Endodermal cell (in vitro differentiated cells): Measurements from ENCODE around the gene DNAAF1. TPM values are rescaled to one million over a fixed set of nuclear protein-coding genes. Genes with fewer than 3 reads are reported as not detected.

Experiments used
- DNase-seq: peaks from one replicate; pipeline ENCODE4 v3.0.0-alpha.2; 2017
- H3K27ac ChIP-seq: 2 replicates; pipeline ENCODE4 v1.5.1; 2013; ENCODE audit warnings: mild to moderate bottlenecking, low read depth, low read length, moderate library complexity
- H3K27me3 ChIP-seq: 2 replicates; pipeline ENCODE4 v1.6.1; 2013; ENCODE audit warnings: mild to moderate bottlenecking, low read length, moderate library complexity; ENCODE audit not compliant: insufficient read depth, control insufficient read depth, poor library complexity, severe bottlenecking
- H3K36me3 ChIP-seq: 2 replicates; pipeline ENCODE4 v1.7.0; 2013; ENCODE audit warnings: mild to moderate bottlenecking, low read length, moderate library complexity; ENCODE audit not compliant: control insufficient read depth, insufficient read depth
- H3K4me1 ChIP-seq: one replicate; pipeline ENCODE4 v1.7.0; 2013; ENCODE audit warnings: low read length; ENCODE audit not compliant: control insufficient read depth, insufficient read depth
- H3K4me3 ChIP-seq: 2 replicates; pipeline ENCODE4 v1.5.1; 2013; ENCODE audit warnings: mild to moderate bottlenecking, low read length, moderate library complexity
- H3K9ac ChIP-seq: 2 replicates; pipeline ENCODE4 v1.6.1; 2013; ENCODE audit warnings: mild to moderate bottlenecking, low read length, moderate library complexity; ENCODE audit not compliant: poor library complexity, severe bottlenecking; ENCODE audit errors: extremely low read depth
- H3K9me3 ChIP-seq: 2 replicates; pipeline ENCODE4 v1.6.1; 2013; ENCODE audit warnings: mild to moderate bottlenecking, low read length, moderate library complexity; ENCODE audit not compliant: control insufficient read depth
- H3K27ac Mint-ChIP-seq: 2 replicates; pipeline ENCODE4 v1.8.0; 2020; ENCODE audit warnings: mixed read lengths
- H3K27me3 Mint-ChIP-seq: 2 replicates; pipeline ENCODE4 v1.8.0; 2021; ENCODE audit warnings: mild to moderate bottlenecking, mixed read lengths; ENCODE audit not compliant: insufficient read depth
- H3K36me3 Mint-ChIP-seq: 2 replicates; pipeline ENCODE4 v1.8.0; 2020; ENCODE audit warnings: low read depth, mixed read lengths
- H3K4me1 Mint-ChIP-seq: 2 replicates; pipeline ENCODE4 v1.8.0; 2020; ENCODE audit warnings: mixed read lengths
- H3K4me3 Mint-ChIP-seq: 2 replicates; pipeline ENCODE4 v1.8.0; 2020; ENCODE audit warnings: mild to moderate bottlenecking, moderate library complexity, mixed read lengths
- H3K9me3 Mint-ChIP-seq: 2 replicates; pipeline ENCODE4 v1.8.0; 2020; ENCODE audit warnings: mild to moderate bottlenecking, mixed read lengths
- CTCF ChIP-seq: fragments of 200-600 bp; sonication (generic); conservative IDR thresholded peaks from 2 replicates; pipeline ENCODE4 v1.5.0; 2021; ENCODE audit warnings: antibody characterized with exemption, mild to moderate bottlenecking
- WGBS, 2 experiments: methylation state at CpG; one replicate each; pipeline versions ENCODE4 v1.1.5 to v1.1.7; 2013; ENCODE audit warnings: missing lambda C conversion rate in 2 of 2, mixed read lengths in 1 of 2; ENCODE audit not compliant: insufficient coverage in 1 of 2, insufficient read length in 1 of 2; 5-methylcytosine and 5-hydroxymethylcytosine counted together
- total RNA-seq, 2 donors: library from RNA; stranded (reverse); fragmentation: NEBNext Ultra II Directional in 1 of 2; extraction: Animal tissue kit (Norgen Biotek cat#: 25700) in 1 of 2; gene quantifications; 2 replicates in 1 of 2; 3 replicates in 1 of 2; pipeline ENCODE4 v1.2.1, GENCODE V29; 2021

Gene DNAAF1
- total RNA-seq, 2 donors from 2014 or later, result 0.59 to 0.66 TPM

GRCh38 chr16:84136331-84137125 is 8.6 kb upstream of the DNAAF1 start:
- Histone ChIP-seq H3K4me3 (no peak overlapping the region), H3K9me3 (no peaks in the 10 kb centered on the region), H3K9ac (no peak overlapping the region), H3K27ac (no peak overlapping the region), H3K27me3 (no peaks in the 10 kb centered on the region), H3K4me1 (peaks cover 12% of the 10 kb centered on the region), H3K36me3 (peaks cover 18% of the 10 kb centered on the region)
- peaks cover 36% of the 10 kb centered on the region for H3K4me1 Mint-ChIP-seq
- 94 to 97% methylated on average over 5 to 11 of the region's 11 CpGs for WGBS, 2 experiments
- H3K4me3 Mint-ChIP-seq, result no peak overlapping the region
- peaks cover 12% of the 10 kb centered on the region for H3K36me3 Mint-ChIP-seq
- peak overlapping the region; percentile 83 for H3K27ac Mint-ChIP-seq
- no peaks in the 10 kb centered on the region for H3K27me3 Mint-ChIP-seq
- TF ChIP-seq CTCF, result no peak
- H3K9me3 Mint-ChIP-seq, result no peaks in the 10 kb centered on the region
- DNase-seq, result no peak

- H3K9me3 ChIP-seq, result peaks cover 1% of the 10 kb centered on the region
- H3K27me3 ChIP-seq, result no peaks in the 10 kb centered on the region
- H3K27ac ChIP-seq, result no peak overlapping the region
- H3K9ac ChIP-seq, result no peak overlapping the region
- H3K4me3 ChIP-seq, result no peak overlapping the region
- peaks cover 14% of the 10 kb centered on the region for H3K36me3 ChIP-seq
- H3K27ac Mint-ChIP-seq, result peak overlapping the region; percentile 73
- TF ChIP-seq CTCF, result no peak
- 85 to 94% methylated on average over 6 to 8 of the region's 8 CpGs for WGBS, 2 experiments
- DNase-seq, result no peak
- H3K4me3 Mint-ChIP-seq, result no peak overlapping the region
- no peaks in the 10 kb centered on the region for H3K27me3 Mint-ChIP-seq
- peaks cover 15% of the 10 kb centered on the region for H3K36me3 Mint-ChIP-seq
- peaks cover 36% of the 10 kb centered on the region for H3K4me1 Mint-ChIP-seq
- peaks cover 12% of the 10 kb centered on the region for H3K4me1 ChIP-seq
- H3K9me3 Mint-ChIP-seq, result peaks cover 2% of the 10 kb centered on the region
Measured at GRCh38 chr16:84137287-84137686, 7.8 kb upstream of the DNAAF1 start.

- no peak overlapping the region for H3K27ac ChIP-seq
- peaks cover 2% of the 10 kb centered on the region for H3K9me3 Mint-ChIP-seq
- TF ChIP-seq CTCF, result no peak
- peaks cover 12% of the 10 kb centered on the region for H3K4me1 ChIP-seq
- H3K4me3 Mint-ChIP-seq, result no peak overlapping the region
- H3K4me1 Mint-ChIP-seq, result peaks cover 36% of the 10 kb centered on the region
- no peak overlapping the region for H3K9ac ChIP-seq
- H3K27me3 ChIP-seq, result no peaks in the 10 kb centered on the region
- H3K27me3 Mint-ChIP-seq, result no peaks in the 10 kb centered on the region
- DNase-seq, result no peak
- H3K4me3 ChIP-seq, result no peak overlapping the region
- 89 to 90% methylated on average over 3 to 7 of the region's 7 CpGs for WGBS, 2 experiments
- peaks cover 7% of the 10 kb centered on the region for H3K9me3 ChIP-seq
- H3K36me3 Mint-ChIP-seq, result peaks cover 13% of the 10 kb centered on the region
- H3K36me3 ChIP-seq, result peaks cover 10% of the 10 kb centered on the region
- peak overlapping the region; percentile 28 for H3K27ac Mint-ChIP-seq
Measured at GRCh38 chr16:84137769-84138357, 7.2 kb upstream of the DNAAF1 start.
